ENCODE data around the gene RASAL2.

DNA sequence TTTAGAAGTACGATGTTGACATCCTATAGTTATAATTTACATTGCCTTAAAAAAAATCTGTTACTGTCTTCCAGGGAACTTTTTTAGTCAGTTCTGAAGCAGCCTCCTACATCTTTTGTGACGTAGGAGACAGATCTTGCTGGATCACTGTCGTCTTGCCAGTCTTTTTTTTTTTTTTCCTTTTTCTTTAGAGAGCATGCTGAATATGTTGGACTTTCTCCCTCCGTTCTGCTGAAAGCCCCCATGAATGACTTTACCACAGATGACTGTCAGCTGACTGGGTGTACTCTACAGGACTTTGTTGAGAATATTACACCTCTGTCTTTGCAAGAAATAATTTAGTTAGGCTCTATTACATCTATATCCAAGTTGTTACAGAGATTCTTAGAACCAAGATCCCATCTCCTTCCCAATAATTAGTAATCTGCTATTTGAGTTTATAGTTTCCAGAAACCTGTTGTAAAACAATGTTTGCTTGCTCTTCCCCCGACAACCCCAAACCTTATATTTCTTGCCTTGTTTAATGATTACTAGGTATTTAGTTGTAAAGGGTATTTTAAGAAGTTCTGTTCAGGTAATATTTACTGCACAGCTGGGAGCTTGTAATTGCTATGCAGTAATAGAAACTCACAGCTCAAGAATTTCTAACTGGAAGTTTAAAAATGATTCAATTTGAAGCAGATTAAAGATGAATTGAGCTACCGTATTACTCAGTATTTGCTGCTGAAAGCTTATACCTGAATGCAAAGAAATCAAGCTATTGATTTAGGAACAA, 61.8 kb downstream of the RASAL2 start:
- no peak for TF ChIP-seq CTCF (conservative IDR thresholded peaks at IDR 0.05; ENCODE audit: low read depth in 2 of 2)
- no peak for TF ChIP-seq EZH2 (IDR thresholded peaks at IDR 0.05; ENCODE audit: low read depth, unreplicated experiment)
- no peak for TF ChIP-seq EZH2phosphoT487 (IDR thresholded peaks at IDR 0.05; ENCODE audit: unreplicated experiment)
- no peak for TF ChIP-seq POLR2AphosphoS5 (IDR thresholded peaks at IDR 0.05; ENCODE audit: low read depth)
- TF ChIP-seq REST (IDR thresholded peaks at IDR 0.05; ENCODE audit: unreplicated experiment) = no peak
- TF ChIP-seq ZNF331 (CRISPR knock-in tag; IDR thresholded peaks at IDR 0.05; ENCODE audit: low read depth) = no peak
- no peak for TF ChIP-seq NANOG (IDR thresholded peaks at IDR 0.05; ENCODE audit: borderline replicate concordance)
- TF ChIP-seq CREB1 (CRISPR knock-in tag; IDR thresholded peaks at IDR 0.05; ENCODE audit: low read depth) = no peak
- TF ChIP-seq JUNB (IDR thresholded peaks at IDR 0.05; ENCODE audit: unreplicated experiment) = no peak
- TF ChIP-seq ETS1 (IDR thresholded peaks at IDR 0.05) = no peak
- no peak for TF ChIP-seq STAT1 (IDR thresholded peaks at IDR 0.05; ENCODE audit: unreplicated experiment)
- TF ChIP-seq ZNF114 (CRISPR knock-in tag; IDR thresholded peaks at IDR 0.05) = no peak
- TF ChIP-seq, protein P1, sequence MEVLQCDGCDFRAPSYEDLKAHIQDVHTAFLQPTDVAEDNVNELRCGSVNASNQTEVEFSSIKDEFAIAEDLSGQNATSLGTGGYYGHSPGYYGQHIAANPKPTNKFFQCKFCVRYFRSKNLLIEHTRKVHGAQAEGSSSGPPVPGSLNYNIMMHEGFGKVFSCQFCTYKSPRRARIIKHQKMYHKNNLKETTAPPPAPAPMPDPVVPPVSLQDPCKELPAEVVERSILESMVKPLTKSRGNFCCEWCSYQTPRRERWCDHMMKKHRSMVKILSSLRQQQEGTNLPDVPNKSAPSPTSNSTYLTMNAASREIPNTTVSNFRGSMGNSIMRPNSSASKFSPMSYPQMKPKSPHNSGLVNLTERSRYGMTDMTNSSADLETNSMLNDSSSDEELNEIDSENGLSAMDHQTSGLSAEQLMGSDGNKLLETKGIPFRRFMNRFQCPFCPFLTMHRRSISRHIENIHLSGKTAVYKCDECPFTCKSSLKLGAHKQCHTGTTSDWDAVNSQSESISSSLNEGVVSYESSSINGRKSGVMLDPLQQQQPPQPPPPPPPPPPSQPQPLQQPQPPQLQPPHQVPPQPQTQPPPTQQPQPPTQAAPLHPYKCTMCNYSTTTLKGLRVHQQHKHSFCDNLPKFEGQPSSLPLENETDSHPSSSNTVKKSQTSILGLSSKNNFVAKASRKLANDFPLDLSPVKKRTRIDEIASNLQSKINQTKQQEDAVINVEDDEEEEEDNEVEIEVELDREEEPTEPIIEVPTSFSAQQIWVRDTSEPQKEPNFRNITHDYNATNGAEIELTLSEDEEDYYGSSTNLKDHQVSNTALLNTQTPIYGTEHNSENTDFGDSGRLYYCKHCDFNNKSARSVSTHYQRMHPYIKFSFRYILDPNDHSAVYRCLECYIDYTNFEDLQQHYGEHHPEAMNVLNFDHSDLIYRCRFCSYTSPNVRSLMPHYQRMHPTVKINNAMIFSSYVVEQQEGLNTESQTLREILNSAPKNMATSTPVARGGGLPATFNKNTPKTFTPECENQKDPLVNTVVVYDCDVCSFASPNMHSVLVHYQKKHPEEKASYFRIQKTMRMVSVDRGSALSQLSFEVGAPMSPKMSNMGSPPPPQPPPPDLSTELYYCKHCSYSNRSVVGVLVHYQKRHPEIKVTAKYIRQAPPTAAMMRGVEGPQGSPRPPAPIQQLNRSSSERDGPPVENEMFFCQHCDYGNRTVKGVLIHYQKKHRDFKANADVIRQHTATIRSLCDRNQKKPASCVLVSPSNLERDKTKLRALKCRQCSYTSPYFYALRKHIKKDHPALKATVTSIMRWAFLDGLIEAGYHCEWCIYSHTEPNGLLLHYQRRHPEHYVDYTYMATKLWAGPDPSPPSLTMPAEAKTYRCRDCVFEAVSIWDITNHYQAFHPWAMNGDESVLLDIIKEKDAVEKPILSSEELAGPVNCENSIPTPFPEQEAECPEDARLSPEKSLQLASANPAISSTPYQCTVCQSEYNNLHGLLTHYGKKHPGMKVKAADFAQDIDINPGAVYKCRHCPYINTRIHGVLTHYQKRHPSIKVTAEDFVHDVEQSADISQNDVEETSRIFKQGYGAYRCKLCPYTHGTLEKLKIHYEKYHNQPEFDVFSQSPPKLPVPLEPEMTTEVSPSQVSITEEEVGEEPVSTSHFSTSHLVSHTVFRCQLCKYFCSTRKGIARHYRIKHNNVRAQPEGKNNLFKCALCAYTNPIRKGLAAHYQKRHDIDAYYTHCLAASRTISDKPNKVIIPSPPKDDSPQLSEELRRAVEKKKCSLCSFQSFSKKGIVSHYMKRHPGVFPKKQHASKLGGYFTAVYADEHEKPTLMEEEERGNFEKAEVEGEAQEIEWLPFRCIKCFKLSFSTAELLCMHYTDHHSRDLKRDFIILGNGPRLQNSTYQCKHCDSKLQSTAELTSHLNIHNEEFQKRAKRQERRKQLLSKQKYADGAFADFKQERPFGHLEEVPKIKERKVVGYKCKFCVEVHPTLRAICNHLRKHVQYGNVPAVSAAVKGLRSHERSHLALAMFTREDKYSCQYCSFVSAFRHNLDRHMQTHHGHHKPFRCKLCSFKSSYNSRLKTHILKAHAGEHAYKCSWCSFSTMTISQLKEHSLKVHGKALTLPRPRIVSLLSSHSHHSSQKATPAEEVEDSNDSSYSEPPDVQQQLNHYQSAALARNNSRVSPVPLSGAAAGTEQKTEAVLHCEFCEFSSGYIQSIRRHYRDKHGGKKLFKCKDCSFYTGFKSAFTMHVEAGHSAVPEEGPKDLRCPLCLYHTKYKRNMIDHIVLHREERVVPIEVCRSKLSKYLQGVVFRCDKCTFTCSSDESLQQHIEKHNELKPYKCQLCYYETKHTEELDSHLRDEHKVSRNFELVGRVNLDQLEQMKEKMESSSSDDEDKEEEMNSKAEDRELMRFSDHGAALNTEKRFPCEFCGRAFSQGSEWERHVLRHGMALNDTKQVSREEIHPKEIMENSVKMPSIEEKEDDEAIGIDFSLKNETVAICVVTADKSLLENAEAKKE (CRISPR knock-in tag; IDR thresholded peaks at IDR 0.05) = no peak

Data from GM23338 (cell line).